Osteoblast (primary cell): ENCODE results near the gene SLC25A10. TPM values are rescaled to one million over a fixed set of nuclear protein-coding genes. Genes with fewer than 3 reads are reported as not detected.

Source experiments
- DNase-seq: peaks from one replicate; pipeline ENCODE4 v3.0.0; 2011; ENCODE audit warnings: low spot score, mixed read lengths; ENCODE audit not compliant: insufficient read length; ENCODE audit errors: missing footprints
- H2AFZ ChIP-seq: 2 replicates; pipeline ENCODE4 v1.6.0; 2011; ENCODE audit warnings: mild to moderate bottlenecking, low read length
- H3K27ac ChIP-seq: 2 replicates; pipeline ENCODE4 v1.5.1; 2011; ENCODE audit warnings: mild to moderate bottlenecking, low read depth, low read length, moderate library complexity
- H3K27me3 ChIP-seq: 2 replicates; pipeline ENCODE4 v1.6.0; 2012; ENCODE audit warnings: mild to moderate bottlenecking, control low read depth, inconsistent platforms, low read length, moderate library complexity; ENCODE audit not compliant: insufficient read depth
- H3K36me3 ChIP-seq: 2 replicates; pipeline ENCODE4 v1.5.1; 2011; ENCODE audit warnings: mild to moderate bottlenecking, low read length, control low read depth, moderate library complexity; ENCODE audit not compliant: insufficient read depth
- H3K4me1 ChIP-seq: 2 replicates; pipeline ENCODE4 v1.5.1; 2011; ENCODE audit warnings: mild to moderate bottlenecking, low read length, control low read depth, moderate library complexity; ENCODE audit not compliant: insufficient read depth
- H3K4me2 ChIP-seq: 2 replicates; pipeline ENCODE4 v1.6.0; 2011; ENCODE audit warnings: mild to moderate bottlenecking, low read length; ENCODE audit not compliant: insufficient read depth
- H3K4me3 ChIP-seq: fragments of 200-600 bp; sonication (generic); 3 replicates; pipeline ENCODE4 v1.5.1; 2012; ENCODE audit warnings: mild to moderate bottlenecking, low read length, inconsistent platforms; ENCODE audit not compliant: insufficient read depth
- H3K79me2 ChIP-seq: 2 replicates; pipeline ENCODE4 v1.6.0; 2012; ENCODE audit warnings: mild to moderate bottlenecking, low read length, control low read depth, inconsistent platforms; ENCODE audit not compliant: insufficient read depth
- H3K9me3 ChIP-seq: 2 replicates; pipeline ENCODE4 v1.5.1; 2011; ENCODE audit warnings: low read depth, low read length, control low read depth
- H4K20me1 ChIP-seq: 2 replicates; pipeline ENCODE4 v1.6.0; 2012; ENCODE audit warnings: mild to moderate bottlenecking, low read length, control low read depth; ENCODE audit not compliant: insufficient read depth
- total RNA-seq: library from RNA; depleted of rRNA; stranded (reverse); fragments of >200 nt; gene quantifications from 2 replicates; pipeline ENCODE4 v1.2.3, GENCODE V29; 2012
- TF ChIP-seq, protein P1 (sequence below): IDR thresholded peaks from 2 replicates; pipeline ENCODE4 v1.5.1; 2011; ENCODE audit warnings: mild to moderate bottlenecking, low read depth, low read length, moderate library complexity; ENCODE audit errors: extremely low read depth

SLC25A10 gene
- total RNA-seq, 1 donor, result 7.6 TPM

DNA sequence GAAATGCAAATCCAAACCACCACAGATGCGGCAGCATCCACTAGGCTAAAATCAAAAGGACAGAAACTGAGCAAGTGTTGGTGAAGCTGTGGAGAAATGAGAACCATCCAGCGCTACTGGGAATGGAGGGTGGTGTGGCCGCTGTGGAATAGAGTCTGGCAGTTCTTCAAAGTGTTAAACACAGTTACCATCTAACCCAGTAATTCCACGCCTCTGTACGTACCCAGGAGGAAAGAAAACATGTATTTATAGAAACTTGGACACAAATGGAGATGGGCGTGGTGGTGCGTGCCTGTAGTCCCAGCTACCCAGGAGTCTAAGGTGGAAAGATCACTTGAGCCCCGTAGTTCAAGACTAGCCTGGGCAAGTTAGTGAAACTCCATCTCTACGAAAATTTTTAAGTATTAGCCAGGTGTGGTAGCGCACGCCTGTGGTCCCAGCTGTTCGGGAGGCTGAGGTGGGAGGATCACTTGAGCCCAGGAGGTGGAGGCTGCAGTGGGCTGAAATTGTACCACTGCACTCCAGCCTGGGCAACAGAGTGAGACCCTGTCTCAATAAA lies 11.6 kb downstream of the SLC25A10 start:
- H3K27me3 ChIP-seq, result peaks cover 8% of the 10 kb centered on the region
- peaks cover 12% of the 10 kb centered on the region for H3K4me1 ChIP-seq
- H2AFZ ChIP-seq, result peak overlapping the region; percentile 25
- H3K79me2 ChIP-seq, result no peaks in the 10 kb centered on the region
- TF ChIP-seq, protein P1, sequence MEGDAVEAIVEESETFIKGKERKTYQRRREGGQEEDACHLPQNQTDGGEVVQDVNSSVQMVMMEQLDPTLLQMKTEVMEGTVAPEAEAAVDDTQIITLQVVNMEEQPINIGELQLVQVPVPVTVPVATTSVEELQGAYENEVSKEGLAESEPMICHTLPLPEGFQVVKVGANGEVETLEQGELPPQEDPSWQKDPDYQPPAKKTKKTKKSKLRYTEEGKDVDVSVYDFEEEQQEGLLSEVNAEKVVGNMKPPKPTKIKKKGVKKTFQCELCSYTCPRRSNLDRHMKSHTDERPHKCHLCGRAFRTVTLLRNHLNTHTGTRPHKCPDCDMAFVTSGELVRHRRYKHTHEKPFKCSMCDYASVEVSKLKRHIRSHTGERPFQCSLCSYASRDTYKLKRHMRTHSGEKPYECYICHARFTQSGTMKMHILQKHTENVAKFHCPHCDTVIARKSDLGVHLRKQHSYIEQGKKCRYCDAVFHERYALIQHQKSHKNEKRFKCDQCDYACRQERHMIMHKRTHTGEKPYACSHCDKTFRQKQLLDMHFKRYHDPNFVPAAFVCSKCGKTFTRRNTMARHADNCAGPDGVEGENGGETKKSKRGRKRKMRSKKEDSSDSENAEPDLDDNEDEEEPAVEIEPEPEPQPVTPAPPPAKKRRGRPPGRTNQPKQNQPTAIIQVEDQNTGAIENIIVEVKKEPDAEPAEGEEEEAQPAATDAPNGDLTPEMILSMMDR, result no peak
- no peak overlapping the region for H3K4me3 ChIP-seq
- no peaks in the 10 kb centered on the region for H3K9me3 ChIP-seq
- H3K36me3 ChIP-seq, result no peaks in the 10 kb centered on the region
- H3K27ac ChIP-seq, result no peak overlapping the region
- peak overlapping the region; percentile 43 for H3K4me2 ChIP-seq
- DNase-seq, result peak; percentile 66
- no peaks in the 10 kb centered on the region for H4K20me1 ChIP-seq

GRCh38 chr17:81725439-81725838 lies 13.4 kb downstream of the SLC25A10 start:
- H3K79me2 ChIP-seq, result no peaks in the 10 kb centered on the region
- H2AFZ ChIP-seq, result no peak overlapping the region
- H3K4me1 ChIP-seq, result peaks cover 12% of the 10 kb centered on the region
- no peak overlapping the region for H3K4me3 ChIP-seq
- H3K4me2 ChIP-seq, result no peak overlapping the region
- no peak overlapping the region for H3K27ac ChIP-seq
- no peaks in the 10 kb centered on the region for H3K9me3 ChIP-seq
- DNase-seq, result no peak
- peaks cover 8% of the 10 kb centered on the region for H3K27me3 ChIP-seq
- no peaks in the 10 kb centered on the region for H3K36me3 ChIP-seq
- H4K20me1 ChIP-seq, result no peaks in the 10 kb centered on the region
- TF ChIP-seq, protein P1, result no peak

DNA sequence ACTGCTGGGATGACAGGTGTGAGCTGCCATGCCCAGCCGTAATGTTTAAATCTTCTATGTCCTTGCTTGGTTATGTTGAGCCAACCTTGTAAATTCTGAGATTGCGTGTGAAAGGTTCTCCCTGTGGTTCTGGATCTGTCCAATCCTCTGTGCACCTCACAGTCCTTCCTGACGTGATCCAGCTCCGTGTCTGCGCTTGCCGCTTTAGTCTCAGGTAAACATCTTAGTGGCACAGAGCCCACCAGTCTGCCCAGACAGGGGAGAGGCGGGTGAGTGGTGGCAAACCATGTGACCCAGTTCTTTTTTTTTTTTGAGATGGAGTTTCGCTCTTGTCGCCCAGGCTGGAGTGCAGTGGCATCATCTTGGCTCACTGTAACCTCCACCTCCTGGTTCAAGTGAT lies 13.9 kb downstream of the SLC25A10 start:
- H3K27ac ChIP-seq, result no peak overlapping the region
- no peak for DNase-seq
- peaks cover 16% of the 10 kb centered on the region for H3K4me1 ChIP-seq
- H2AFZ ChIP-seq, result no peak overlapping the region
- no peak overlapping the region for H3K4me3 ChIP-seq
- TF ChIP-seq, protein P1, result no peak
- peaks cover 8% of the 10 kb centered on the region for H3K27me3 ChIP-seq
- no peaks in the 10 kb centered on the region for H4K20me1 ChIP-seq
- no peaks in the 10 kb centered on the region for H3K36me3 ChIP-seq
- no peaks in the 10 kb centered on the region for H3K9me3 ChIP-seq
- no peaks in the 10 kb centered on the region for H3K79me2 ChIP-seq
- H3K4me2 ChIP-seq, result no peak overlapping the region

DNA sequence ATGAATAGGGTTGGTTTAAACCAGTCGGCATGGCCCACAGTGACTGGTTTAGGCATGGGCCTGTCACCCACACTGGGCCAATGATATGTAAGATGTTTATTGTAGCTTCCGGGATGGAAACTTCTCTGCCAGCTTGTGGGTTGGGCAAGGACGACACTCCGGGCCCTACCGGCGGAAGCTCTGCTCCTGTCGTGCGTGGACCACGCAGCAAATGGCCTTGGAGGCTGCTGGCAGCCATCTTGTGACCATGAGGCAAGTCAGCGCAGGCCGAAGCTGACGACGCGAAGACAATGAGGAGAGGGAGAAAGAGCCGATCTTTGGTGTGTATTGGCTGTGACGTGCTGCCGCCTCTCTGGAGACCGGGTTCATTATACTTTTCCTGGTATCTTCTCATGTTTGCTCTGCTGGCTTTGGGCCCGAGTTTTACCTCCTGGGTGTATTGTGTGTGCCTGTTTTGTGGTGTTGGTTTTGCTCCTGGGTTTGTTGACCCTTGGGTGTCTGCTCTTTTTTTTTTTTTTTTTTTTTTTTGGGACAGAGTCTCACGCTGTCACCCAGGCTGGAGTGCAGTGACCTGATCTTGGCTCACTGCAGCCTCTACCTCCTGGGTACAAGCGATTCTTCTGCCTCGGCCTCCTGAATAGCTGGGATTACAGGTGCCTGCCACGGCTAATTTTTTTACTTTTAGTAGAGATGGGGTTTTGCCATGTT lies 15.4 kb downstream of the SLC25A10 start:
- H4K20me1 ChIP-seq, result no peaks in the 10 kb centered on the region

More for the DNA sequence above, 15.4 kb downstream of the SLC25A10 start:
- peaks cover 8% of the 10 kb centered on the region for H3K27me3 ChIP-seq
- peaks cover 21% of the 10 kb centered on the region for H3K4me1 ChIP-seq
- no peak overlapping the region for H3K4me3 ChIP-seq
- no peak overlapping the region for H3K4me2 ChIP-seq
- H3K9me3 ChIP-seq, result no peaks in the 10 kb centered on the region
- no peak overlapping the region for H3K27ac ChIP-seq
- TF ChIP-seq, protein P1, result no peak
- H3K36me3 ChIP-seq, result no peaks in the 10 kb centered on the region
- no peaks in the 10 kb centered on the region for H3K79me2 ChIP-seq
- peak; percentile 51 for DNase-seq
- no peak overlapping the region for H2AFZ ChIP-seq
